Ovary (tissue), 9 donors: ENCODE measurements around the gene DPF3. TPM values are rescaled to one million over a fixed set of nuclear protein-coding genes. Genes with fewer than 3 reads are reported as not detected.
A peak's percentile ranks its signal among the peaks of the same experiment; 100 is the strongest.

Experiments
- DNase-seq, 5 donors: peaks; one replicate each; pipeline ENCODE4 v3.0.0-alpha.2; 2019 to 2020
- H3K27ac ChIP-seq, 2 donors: fragments of 200-600 bp; one replicate each; pipeline versions ENCODE4 v1.5.1 to v1.8.0; 2019 to 2022
- H3K27me3 ChIP-seq: fragments of 200-600 bp; one replicate; pipeline ENCODE4 v1.8.0; 2022
- H3K36me3 ChIP-seq: fragments of 200-600 bp; sonication (generic); one replicate; pipeline ENCODE4 v1.5.1; 2019
- H3K4me1 ChIP-seq: one replicate; pipeline ENCODE4 v1.8.1; 2013; ENCODE audit warnings: mild to moderate bottlenecking, moderate library complexity; ENCODE audit not compliant: insufficient read depth
- H3K4me3 ChIP-seq: fragments of 200-600 bp; sonication (generic); one replicate; pipeline ENCODE4 v1.5.1; 2017
- H3K9me3 ChIP-seq, 2 donors: fragments of 200-600 bp in 1 of 2; sonication (generic) in 1 of 2; one replicate each; pipeline versions ENCODE4 v1.5.1 to v1.8.1; 2013 to 2019; ENCODE audit warnings: mild to moderate bottlenecking in 1 of 2, moderate library complexity in 1 of 2
- EP300 ChIP-seq: sonication (generic); formaldehyde crosslinking; IDR thresholded peaks from one replicate; pipeline ENCODE4 v1.6.1; 2017; ENCODE audit warnings: antibody characterized with exemption
- POLR2A ChIP-seq: fragments of 450-650 bp; IDR thresholded peaks from one replicate; pipeline ENCODE4 v1.6.1; 2017; ENCODE audit warnings: antibody characterized with exemption, mild to moderate bottlenecking, moderate library complexity
- WGBS, 3 donors: extraction: QIAGEN DNeasy Blood & Tissue Kit in 1 of 3; methylation state at CpG; one replicate each; pipeline versions ENCODE4 v1.1.5 to v1.1.7; 2013 to 2017; 5-methylcytosine and 5-hydroxymethylcytosine counted together
- intact Hi-C, 4 donors: fragments of 100-400 bp; cut with DNase I; formaldehyde crosslinking; loops; one replicate each; pipeline versions ENCODE4 v1.11.0 to v1.15.1; 2022 to 2023
- polyA plus RNA-seq, 2 donors: library from polyadenylated mRNA; stranded (reverse); fragments of 200-250 nt in 1 of 2; fragments of 350-450 nt in 1 of 2; fragmentation: Illumina TruSeq in 1 of 2; extraction: RNeasy Lipid Tissue Mini Kit (QIAGEN cat#74804) in 1 of 2; gene quantifications; one replicate each; pipeline ENCODE4 v1.2.3, GENCODE V29; 2013 to 2014
- total RNA-seq, 7 donors: library from RNA; depleted of rRNA in 2 of 7; stranded (reverse); fragments of >200 nt in 2 of 7; fragmentation: NEBNext Ultra II Directional in 3 of 7; extraction: Animal tissue kit (Norgen Biotek cat#: 25700) in 3 of 7; gene quantifications; one replicate each; pipeline versions ENCODE4 v1.1.0 to v1.2.4, GENCODE V29; 2016 to 2023
- TF ChIP-seq, protein P1 (sequence below), 3 donors: fragments of 450-650 bp in 2 of 3; fragments of 200-600 bp in 1 of 3; IDR thresholded peaks; one replicate each; pipeline versions ENCODE4 v1.5.1 to v1.8.0; 2016 to 2022; ENCODE audit warnings: antibody characterized with exemption in 3 of 3, mild to moderate bottlenecking in 1 of 3
- donor health status: DM: no; HTN: no; CAD: no; lungs with moderate emphysema.
- donor health status: DM: no; HTN: no; CAD: no.
- donor health status: Bipolar disorder and iron deficiency.
- donor health status: DM: yes; HTN: yes; CAD: no.
- donor health status: DM: no; HTN: no; CAD: no.
- donor health status: DM: yes; HTN: yes; CAD: no.

Gene DPF3
- total and polyA plus RNA-seq, 9 donors, result 6.3 to 34.4 (median 21.9) TPM

DNA sequence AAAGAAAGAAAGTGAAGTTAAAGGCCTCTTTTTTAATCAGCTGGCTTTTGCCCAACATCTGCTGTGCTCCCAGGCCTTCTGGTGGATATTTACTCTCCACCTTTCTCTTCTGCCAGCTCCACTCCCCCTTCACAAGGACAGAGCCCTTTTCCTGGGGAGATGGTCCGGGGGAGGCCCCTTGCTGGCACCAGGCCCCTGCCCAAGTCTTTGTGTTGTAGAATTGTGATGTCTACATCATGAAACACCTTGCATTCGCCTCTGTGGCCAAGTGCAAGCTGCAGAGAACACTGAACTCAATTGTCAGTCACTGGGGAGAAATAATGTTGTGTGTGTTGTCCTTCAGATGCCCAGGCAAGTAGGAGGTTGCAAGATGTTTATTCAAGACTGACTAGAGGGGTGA lies 150.3 kb downstream of the DPF3 start:
- 17 to 18% (median 17%) methylated on average over 2 of the region's 2 CpGs for WGBS, 3 donors
- DNase-seq, result peak in 4 of 5 donors; percentile 49 to 70 (median 58)
- Histone ChIP-seq H3K27me3 (no peaks in the 10 kb centered on the region), H3K27ac (peak overlapping the region in 1 of 2 donors; percentile 47), H3K4me1 (peaks cover 22% of the 10 kb centered on the region), H3K36me3 (no peaks in the 10 kb centered on the region), H3K9me3 (no peaks in the 10 kb centered on the region), H3K4me3 (no peak overlapping the region)
- intact Hi-C loops, result no loop called here
- TF ChIP-seq, protein P1, sequence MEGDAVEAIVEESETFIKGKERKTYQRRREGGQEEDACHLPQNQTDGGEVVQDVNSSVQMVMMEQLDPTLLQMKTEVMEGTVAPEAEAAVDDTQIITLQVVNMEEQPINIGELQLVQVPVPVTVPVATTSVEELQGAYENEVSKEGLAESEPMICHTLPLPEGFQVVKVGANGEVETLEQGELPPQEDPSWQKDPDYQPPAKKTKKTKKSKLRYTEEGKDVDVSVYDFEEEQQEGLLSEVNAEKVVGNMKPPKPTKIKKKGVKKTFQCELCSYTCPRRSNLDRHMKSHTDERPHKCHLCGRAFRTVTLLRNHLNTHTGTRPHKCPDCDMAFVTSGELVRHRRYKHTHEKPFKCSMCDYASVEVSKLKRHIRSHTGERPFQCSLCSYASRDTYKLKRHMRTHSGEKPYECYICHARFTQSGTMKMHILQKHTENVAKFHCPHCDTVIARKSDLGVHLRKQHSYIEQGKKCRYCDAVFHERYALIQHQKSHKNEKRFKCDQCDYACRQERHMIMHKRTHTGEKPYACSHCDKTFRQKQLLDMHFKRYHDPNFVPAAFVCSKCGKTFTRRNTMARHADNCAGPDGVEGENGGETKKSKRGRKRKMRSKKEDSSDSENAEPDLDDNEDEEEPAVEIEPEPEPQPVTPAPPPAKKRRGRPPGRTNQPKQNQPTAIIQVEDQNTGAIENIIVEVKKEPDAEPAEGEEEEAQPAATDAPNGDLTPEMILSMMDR (IDR thresholded peaks at IDR 0.05), result no peak
- no peak for TF ChIP-seq POLR2A
- TF ChIP-seq EP300, result no peak

DNA sequence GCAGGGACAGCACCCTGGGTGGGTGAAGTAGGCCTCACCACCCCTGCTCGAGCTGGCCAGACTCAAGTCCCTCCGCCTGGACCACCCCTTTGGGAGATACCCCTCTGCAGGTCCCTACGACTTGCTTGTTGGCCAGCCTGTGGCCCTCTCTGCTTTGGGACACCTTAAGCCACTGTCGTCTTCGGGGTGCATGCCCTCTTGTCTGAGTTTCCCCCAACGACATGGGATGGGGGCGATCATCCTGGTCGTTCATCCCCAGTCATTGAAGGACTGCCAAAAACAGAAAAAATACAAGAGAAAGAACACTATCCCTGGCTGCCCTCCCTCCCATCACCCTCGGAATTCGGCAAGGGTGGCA lies 151.1 kb downstream of the DPF3 start:
- Histone ChIP-seq H3K36me3 (no peaks in the 10 kb centered on the region), H3K4me1 (peaks cover 22% of the 10 kb centered on the region), H3K9me3 (no peaks in the 10 kb centered on the region), H3K27me3 (no peaks in the 10 kb centered on the region), H3K27ac (peak overlapping the region in 1 of 2 donors; percentile 47), H3K4me3 (no peak overlapping the region)
- DNase-seq, result no peak
- TF ChIP-seq EP300, result no peak
- TF ChIP-seq POLR2A, result no peak
- TF ChIP-seq, protein P1 (IDR thresholded peaks at IDR 0.05), result no peak
- intact Hi-C loops, result no loop called here
- 68 to 79% (median 77%) methylated on average over 10 of the region's 10 CpGs for WGBS, 3 donors

DNA sequence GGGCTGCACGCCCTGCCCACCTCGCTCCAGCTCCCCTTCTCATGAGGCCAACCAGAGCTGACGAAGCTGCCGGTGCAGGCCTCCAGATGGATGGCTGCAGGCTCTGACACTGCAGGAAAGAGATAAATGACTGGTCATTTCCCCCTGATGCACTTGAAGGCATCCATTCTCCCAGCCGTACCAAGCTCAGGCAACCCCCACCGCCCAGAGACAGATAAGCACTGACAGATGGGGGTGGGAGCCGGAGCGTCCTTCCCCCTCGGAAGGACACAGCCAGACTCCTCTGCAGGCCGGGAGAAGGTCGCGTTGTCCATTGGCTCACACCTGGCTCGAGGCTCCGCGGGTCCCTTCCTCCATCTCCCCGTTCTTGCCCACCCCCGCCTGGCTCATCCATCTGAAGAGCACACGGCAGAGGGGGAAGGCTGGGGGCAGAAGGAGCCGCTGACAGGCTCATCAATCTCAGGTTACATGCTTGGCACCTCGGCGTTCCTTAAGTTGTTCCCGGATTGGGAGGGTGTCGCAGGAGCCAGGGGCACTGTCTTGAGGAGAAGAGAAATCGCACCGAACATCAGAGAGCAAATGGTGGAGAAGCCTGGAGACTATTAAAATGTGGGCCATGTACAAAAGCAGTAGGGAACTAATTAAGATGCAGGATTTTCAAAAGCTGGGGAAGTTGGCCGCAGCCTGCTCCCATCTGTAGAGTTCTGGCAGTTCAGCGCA lies 151.6 kb downstream of the DPF3 start:
- TF ChIP-seq, protein P1 (IDR thresholded peaks at IDR 0.05), result no peak
- TF ChIP-seq EP300, result no peak
- no peak for TF ChIP-seq POLR2A
- intact Hi-C loops, result no loop called here
- WGBS, 3 donors, result 46 to 59% (median 56%) methylated on average over 27 of the region's 27 CpGs
- no peaks in the 10 kb centered on the region for H3K36me3 ChIP-seq
- H3K4me3 ChIP-seq, result no peak overlapping the region
- no peak for DNase-seq
- H3K27ac ChIP-seq, result peak overlapping the region in 1 of 2 donors; percentile 47
- H3K27me3 ChIP-seq, result no peaks in the 10 kb centered on the region
- peaks cover 22% of the 10 kb centered on the region for H3K4me1 ChIP-seq
- H3K9me3 ChIP-seq, result no peaks in the 10 kb centered on the region

DNA sequence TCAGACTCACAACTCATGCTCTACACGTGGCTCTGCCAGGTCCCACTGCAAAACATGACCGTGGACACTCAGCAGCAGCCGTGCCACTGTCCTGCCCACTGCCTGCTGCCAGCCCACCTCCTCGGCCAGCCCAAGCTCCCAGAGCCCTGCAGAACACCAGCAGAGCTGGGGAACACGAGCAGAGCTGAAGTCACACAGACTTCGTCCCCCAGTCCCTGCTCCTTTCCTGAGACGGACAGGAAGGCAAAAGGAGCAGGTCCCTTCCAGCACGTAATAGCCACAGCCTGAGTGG lies 152.1 kb downstream of the DPF3 start:
- H3K36me3 ChIP-seq, result no peaks in the 10 kb centered on the region
- no peaks in the 10 kb centered on the region for H3K27me3 ChIP-seq
- 83 to 87% (median 84%) methylated on average over 8 of the region's 8 CpGs for WGBS, 3 donors
- no peak for DNase-seq
- no peak overlapping the region for H3K4me3 ChIP-seq
- intact Hi-C loops, result no loop called here
- peak overlapping the region in 1 of 2 donors; percentile 4 for H3K27ac ChIP-seq
- H3K4me1 ChIP-seq, result peaks cover 22% of the 10 kb centered on the region
- no peaks in the 10 kb centered on the region for H3K9me3 ChIP-seq
- TF ChIP-seq, protein P1 (IDR thresholded peaks at IDR 0.05), result no peak
